ENCODE data around the gene RANBP1. TPM values are rescaled to one million over a fixed set of nuclear protein-coding genes. Genes with fewer than 3 reads are reported as not detected.

RANBP1 gene
- total RNA-seq, 3 donors from 2014 or later = 58.4 to 102 (median 66.0) TPM

GRCh38 chr22:20111689-20112622 is 3.9 kb upstream of the RANBP1 start:
- ATAC-seq (no peak), DNase-seq (peak in 2 of 3 donors; percentile 24 to 43)
- H3K4me1 ChIP-seq (ENCODE audit: low read depth) = peaks cover 12% of the 10 kb centered on the region
- no peaks in the 10 kb centered on the region for H3K9me3 ChIP-seq
- peaks cover 8% of the 10 kb centered on the region for H3K36me3 ChIP-seq (ENCODE audit: low read depth)
- no peak for TF ChIP-seq CTCF (IDR thresholded peaks at IDR 0.05)
- H3K4me3 ChIP-seq = no peak overlapping the region
- intact Hi-C loops (cut with DNase I, micrococcal nuclease) = no loop called here

GRCh38 chr22:20112623-20113511 is 3.0 kb upstream of the RANBP1 start:
- no peak for TF ChIP-seq CTCF (IDR thresholded peaks at IDR 0.05)
- DNase-seq (peak in 2 of 3 donors; percentile 27 to 46), ATAC-seq (no peak)
- H3K4me1 ChIP-seq (ENCODE audit: low read depth) = peaks cover 12% of the 10 kb centered on the region
- no peaks in the 10 kb centered on the region for H3K9me3 ChIP-seq
- no peaks in the 10 kb centered on the region for H3K36me3 ChIP-seq (ENCODE audit: low read depth)
- H3K4me3 ChIP-seq = no peak overlapping the region
- intact Hi-C loops (cut with DNase I, micrococcal nuclease) = no loop called here

GRCh38 chr22:20113551-20114310 is 2.2 kb upstream of the RANBP1 start:
- ATAC-seq = no peak
- TF ChIP-seq CTCF (IDR thresholded peaks at IDR 0.05) = no peak
- H3K36me3 ChIP-seq (ENCODE audit: low read depth) = no peaks in the 10 kb centered on the region
- DNase-seq = peak in 2 of 3 donors; percentile 25 to 53
- no peaks in the 10 kb centered on the region for H3K9me3 ChIP-seq
- peaks cover 21% of the 10 kb centered on the region for H3K4me1 ChIP-seq (ENCODE audit: low read depth)
- intact Hi-C loops (cut with DNase I, micrococcal nuclease) = no loop called here
- no peak overlapping the region for H3K4me3 ChIP-seq

- no peaks in the 10 kb centered on the region for H3K9me3 ChIP-seq
- TF ChIP-seq CTCF (IDR thresholded peaks at IDR 0.05) = no peak
- DNase-seq (peak in 2 of 3 donors; percentile 32 to 52), ATAC-seq (no peak)
- H3K36me3 ChIP-seq (ENCODE audit: low read depth) = no peaks in the 10 kb centered on the region
- intact Hi-C loops (cut with DNase I, micrococcal nuclease) = no loop called here
- H3K4me1 ChIP-seq (ENCODE audit: low read depth) = peaks cover 25% of the 10 kb centered on the region
- no peak overlapping the region for H3K4me3 ChIP-seq
These were observed 1.1 kb upstream of the RANBP1 start for GRCh38 chr22:20114506-20115475.
